WTC11 (cell line): ENCODE data around the gene TCEAL3. TPM values are rescaled to one million over a fixed set of nuclear protein-coding genes. Genes with fewer than 3 reads are reported as not detected.

Experiments used
- ATAC-seq: fragments of 200-7000 bp; cut with Tn5 transposase; 2 replicates; pipeline ENCODE4 v1.10.0; 2021; ENCODE audit warnings: mild to moderate bottlenecking, moderate library complexity
- Bru-seq: library from RNA; stranded (reverse); fragments of 400-500 nt; gene quantifications from one replicate; lab custom pipeline; 2021; lab: Mats Ljungman, UMichigan
- CTCF ChIA-PET: fragments of 300-600 bp; sonication (Branson Sonifier 250); formaldehyde crosslinking; loops from one replicate; lab custom pipeline; 2021; ENCODE audit warnings: antibody characterized with exemption; lab: Charles Lee
- POLR2A ChIA-PET: fragments of 350-600 bp; sonication (Branson Sonifier 250); formaldehyde crosslinking; loops from one replicate; lab custom pipeline; 2021; ENCODE audit warnings: antibody characterized with exemption; lab: Charles Lee
- DNase-seq: peaks from one replicate; pipeline ENCODE4 v3.0.0; 2021; ENCODE audit warnings: low spot score
- H3K27ac Mint-ChIP-seq: 2 replicates; pipeline ENCODE4 v1.8.0; 2021; ENCODE audit warnings: mixed read lengths
- H3K27me3 Mint-ChIP-seq: 2 replicates; pipeline ENCODE4 v1.8.0; 2021; ENCODE audit warnings: low read depth, mild to moderate bottlenecking, moderate library complexity, mixed read lengths
- H3K36me3 Mint-ChIP-seq: 2 replicates; pipeline ENCODE4 v1.8.0; 2021; ENCODE audit warnings: mixed read lengths
- H3K4me1 Mint-ChIP-seq: 2 replicates; pipeline ENCODE4 v1.8.0; 2022; ENCODE audit warnings: mixed read lengths
- H3K4me3 Mint-ChIP-seq: 2 replicates; pipeline ENCODE4 v1.8.0; 2021; ENCODE audit warnings: mild to moderate bottlenecking, moderate library complexity, mixed read lengths
- H3K9me3 Mint-ChIP-seq: 2 replicates; pipeline ENCODE4 v1.8.0; 2021; ENCODE audit warnings: mixed read lengths
- CBFB ChIP-seq: sonication (generic); formaldehyde crosslinking; IDR thresholded peaks from 2 replicates; pipeline ENCODE4 v1.8.1; 2022; ENCODE audit warnings: mild to moderate bottlenecking, low read depth, missing genetic modification reagents
- CREM ChIP-seq: sonication (generic); formaldehyde crosslinking; IDR thresholded peaks from 2 replicates; pipeline ENCODE4 v1.8.1; 2022; ENCODE audit warnings: mild to moderate bottlenecking, missing genetic modification reagents, moderate library complexity
- EMX1 ChIP-seq: fragments of 250-450 bp; sonication (Bioruptor Pico); IDR thresholded peaks from 2 replicates; pipeline ENCODE4 v1.8.0; 2021; ENCODE audit warnings: mild to moderate bottlenecking
- HMGA2 ChIP-seq: fragments of 250-450 bp; sonication (Bioruptor Pico); IDR thresholded peaks from 2 replicates; pipeline ENCODE4 v1.4.0; 2021; ENCODE audit warnings: mild to moderate bottlenecking, moderate library complexity
- NFE2L1 ChIP-seq: sonication (generic); formaldehyde crosslinking; IDR thresholded peaks from 2 replicates; pipeline ENCODE4 v1.8.1; 2023; ENCODE audit warnings: missing genetic modification reagents
- NR2C2 ChIP-seq: sonication (generic); formaldehyde crosslinking; IDR thresholded peaks from 2 replicates; pipeline ENCODE4 v1.8.0; 2022; ENCODE audit warnings: mild to moderate bottlenecking, missing genetic modification reagents
- SMAD4 ChIP-seq: sonication (generic); formaldehyde crosslinking; IDR thresholded peaks from 2 replicates; pipeline ENCODE4 v1.8.0; 2022; ENCODE audit warnings: mild to moderate bottlenecking, missing genetic modification reagents
- SP1 ChIP-seq: sonication (generic); formaldehyde crosslinking; conservative IDR thresholded peaks from 2 replicates; pipeline ENCODE4 v1.8.1; 2022; ENCODE audit warnings: missing genetic modification reagents
- TCF7 ChIP-seq: sonication (generic); formaldehyde crosslinking; IDR thresholded peaks from 2 replicates; pipeline ENCODE4 v1.8.0; 2022; ENCODE audit warnings: mild to moderate bottlenecking, low read depth, missing genetic modification reagents, moderate library complexity
- TEAD1 ChIP-seq: sonication (generic); formaldehyde crosslinking; IDR thresholded peaks from 2 replicates; pipeline ENCODE4 v1.8.0; 2022; ENCODE audit warnings: mild to moderate bottlenecking, missing genetic modification reagents
- TP53 ChIP-seq: sonication (generic); formaldehyde crosslinking; IDR thresholded peaks from 2 replicates; pipeline ENCODE4 v1.8.1; 2023; ENCODE audit warnings: mild to moderate bottlenecking, missing genetic modification reagents
- ZNF219 ChIP-seq: sonication (generic); formaldehyde crosslinking; IDR thresholded peaks from 2 replicates; pipeline ENCODE4 v1.8.0; 2023; ENCODE audit warnings: missing genetic modification reagents, mild to moderate bottlenecking, borderline replicate concordance
- long read RNA-seq, 3 experiments: library from RNA in 1 of 3; library from capped mRNA in 1 of 3; library from polyadenylated mRNA in 1 of 3; unstranded in 2 of 3; stranded (forward) in 1 of 3; transcript quantifications; one replicate each; pipeline ENCODE4 v2.0.0, GENCODE V29; 2021
- total RNA-seq: library from RNA; stranded (reverse); gene quantifications from 3 replicates; pipeline ENCODE4 v1.2.3, GENCODE V29; 2021
- TF ChIP-seq, protein P1 (sequence below): sonication (generic); formaldehyde crosslinking; IDR thresholded peaks from 2 replicates; pipeline ENCODE4 v1.8.0; 2022; ENCODE audit warnings: mild to moderate bottlenecking, missing genetic modification reagents
- TF ChIP-seq, protein P2 (sequence below): sonication (generic); formaldehyde crosslinking; IDR thresholded peaks from 2 replicates; pipeline ENCODE4 v1.8.1; 2023; ENCODE audit warnings: mild to moderate bottlenecking, missing genetic modification reagents, moderate library complexity
- TF ChIP-seq, protein P3 (sequence below): sonication (generic); formaldehyde crosslinking; conservative IDR thresholded peaks from 2 replicates; pipeline ENCODE4 v1.8.1; 2022; ENCODE audit warnings: mild to moderate bottlenecking, missing genetic modification reagents
- TF ChIP-seq, protein P4 (sequence below): sonication (generic); formaldehyde crosslinking; IDR thresholded peaks from 2 replicates; pipeline ENCODE4 v1.8.1; 2023; ENCODE audit warnings: mild to moderate bottlenecking, moderate library complexity, missing genetic modification reagents
- TF ChIP-seq, protein P5 (sequence below): sonication (generic); formaldehyde crosslinking; IDR thresholded peaks from 2 replicates; pipeline ENCODE4 v1.8.1; 2022; ENCODE audit warnings: low read depth, mild to moderate bottlenecking, moderate library complexity, missing genetic modification reagents, borderline replicate concordance
- TF ChIP-seq, protein P6 (sequence below): sonication (generic); formaldehyde crosslinking; IDR thresholded peaks from 2 replicates; pipeline ENCODE4 v1.8.0; 2023; ENCODE audit warnings: mild to moderate bottlenecking, missing genetic modification reagents

Gene TCEAL3, protein sequence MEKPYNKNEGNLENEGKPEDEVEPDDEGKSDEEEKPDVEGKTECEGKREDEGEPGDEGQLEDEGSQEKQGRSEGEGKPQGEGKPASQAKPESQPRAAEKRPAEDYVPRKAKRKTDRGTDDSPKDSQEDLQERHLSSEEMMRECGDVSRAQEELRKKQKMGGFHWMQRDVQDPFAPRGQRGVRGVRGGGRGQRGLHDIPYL
- 9.3 to 14.1 TPM (median 11.7 TPM) in 3 replicates for total RNA-seq
- percentile 73 among the genes with signal in this experiment for Bru-seq, nascent RNA
- long read RNA-seq, experiment 1, transcript TCEAL3-202 (3 exons, 1,113 nt) = major isoform, 21 of 27 reads
- long read RNA-seq, experiment 1, partial matches to known transcripts = 2 of 27 reads
- long read RNA-seq, experiment 1, other reads (novel, unspliced or antisense) = 0 of 27 reads
- long read RNA-seq, experiment 2, partial matches to known transcripts = 25 of 27 reads
- long read RNA-seq, experiment 2, other reads (novel, unspliced or antisense) = 2 of 27 reads
- long read RNA-seq, experiment 3, transcript TCEAL3-202 (3 exons, 1,113 nt) = major isoform, 34 of 50 reads
- long read RNA-seq, experiment 3, transcript TCEAL3-201 (3 exons, 1,124 nt) = minor isoform, 6 of 50 reads
- long read RNA-seq, experiment 3, partial matches to known transcripts = 4 of 50 reads
- long read RNA-seq, experiment 3, other reads (novel, unspliced or antisense) = 6 of 50 reads

DNA sequence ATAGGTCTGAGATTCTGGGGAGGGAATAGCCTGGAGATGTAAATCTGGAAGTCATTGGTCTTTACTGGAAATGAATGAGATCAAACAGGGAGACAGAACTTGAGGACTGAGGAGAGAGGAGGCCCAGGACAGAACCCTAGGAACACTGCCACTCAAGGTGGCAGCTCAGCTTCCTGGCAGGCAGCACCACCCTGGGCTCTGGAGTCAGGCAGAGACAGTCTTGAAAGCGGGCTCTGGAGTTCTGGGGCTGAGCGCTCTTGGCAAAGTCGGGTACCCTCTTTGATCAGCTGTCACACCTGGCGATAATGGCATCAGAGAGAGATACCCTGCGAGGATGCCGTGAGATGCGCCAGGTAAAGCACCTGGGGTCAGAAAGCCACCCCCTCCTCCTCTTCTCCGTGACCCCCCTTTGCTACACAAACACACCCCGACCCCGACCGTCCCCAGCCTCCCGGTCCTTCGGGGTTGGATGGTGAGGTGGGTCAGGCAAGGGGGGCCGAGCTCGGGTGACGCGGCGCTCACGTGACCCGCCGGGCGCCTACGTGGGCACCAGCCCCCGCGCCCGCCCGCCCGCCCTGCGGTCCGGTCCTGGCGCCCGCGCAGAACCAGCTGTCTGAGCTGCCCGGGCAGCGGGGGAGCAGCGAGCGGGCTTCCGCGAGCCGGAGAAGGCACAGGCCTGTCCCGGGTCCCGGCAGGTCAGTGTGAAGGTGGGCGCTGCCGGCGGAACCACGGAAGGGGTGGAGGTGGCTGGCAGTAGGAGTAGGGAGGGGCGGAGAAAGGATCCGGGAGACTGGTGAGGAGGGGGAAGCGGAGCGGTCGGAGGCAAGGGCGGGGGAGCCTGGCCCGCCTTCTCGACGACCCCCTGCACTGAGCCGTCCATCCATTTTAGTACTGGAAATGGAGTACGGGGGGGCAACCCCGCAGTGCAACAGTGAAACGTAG is at the start of gene TCEAL3:
Gene TCEAL3, plus strand, starts transcription at position 600 of the 942 bp plus-strand sequence. CDS start 1,102 bp downstream, outside the sequence.
- Mint-ChIP-seq H3K4me1 (peaks cover 14% of the 10 kb centered on the region), H3K36me3 (no peaks in the 10 kb centered on the region), H3K27ac (no peak within 1 kb of the TSS), H3K27me3 (peaks cover 19% of the 10 kb centered on the region), H3K4me3 (peak within 1 kb of the TSS; percentile 77), H3K9me3 (no peaks in the 10 kb centered on the region)
- TF ChIP-seq CREM (CRISPR knock-in tag) = no peak
- no peak for TF ChIP-seq CBFB (CRISPR knock-in tag)
- TF ChIP-seq, protein P1, sequence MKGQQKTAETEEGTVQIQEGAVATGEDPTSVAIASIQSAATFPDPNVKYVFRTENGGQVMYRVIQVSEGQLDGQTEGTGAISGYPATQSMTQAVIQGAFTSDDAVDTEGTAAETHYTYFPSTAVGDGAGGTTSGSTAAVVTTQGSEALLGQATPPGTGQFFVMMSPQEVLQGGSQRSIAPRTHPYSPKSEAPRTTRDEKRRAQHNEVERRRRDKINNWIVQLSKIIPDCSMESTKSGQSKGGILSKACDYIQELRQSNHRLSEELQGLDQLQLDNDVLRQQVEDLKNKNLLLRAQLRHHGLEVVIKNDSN (CRISPR knock-in tag) = peak; percentile 80
- TF ChIP-seq TCF7 = no peak
- no peak for TF ChIP-seq TP53 (CRISPR knock-in tag)
- TF ChIP-seq, protein P2, sequence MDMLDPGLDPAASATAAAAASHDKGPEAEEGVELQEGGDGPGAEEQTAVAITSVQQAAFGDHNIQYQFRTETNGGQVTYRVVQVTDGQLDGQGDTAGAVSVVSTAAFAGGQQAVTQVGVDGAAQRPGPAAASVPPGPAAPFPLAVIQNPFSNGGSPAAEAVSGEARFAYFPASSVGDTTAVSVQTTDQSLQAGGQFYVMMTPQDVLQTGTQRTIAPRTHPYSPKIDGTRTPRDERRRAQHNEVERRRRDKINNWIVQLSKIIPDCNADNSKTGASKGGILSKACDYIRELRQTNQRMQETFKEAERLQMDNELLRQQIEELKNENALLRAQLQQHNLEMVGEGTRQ (CRISPR knock-in tag) = peak; percentile 93
- TF ChIP-seq, protein P3, sequence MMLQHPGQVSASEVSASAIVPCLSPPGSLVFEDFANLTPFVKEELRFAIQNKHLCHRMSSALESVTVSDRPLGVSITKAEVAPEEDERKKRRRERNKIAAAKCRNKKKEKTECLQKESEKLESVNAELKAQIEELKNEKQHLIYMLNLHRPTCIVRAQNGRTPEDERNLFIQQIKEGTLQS (CRISPR knock-in tag) = no peak
- TF ChIP-seq, protein P4, sequence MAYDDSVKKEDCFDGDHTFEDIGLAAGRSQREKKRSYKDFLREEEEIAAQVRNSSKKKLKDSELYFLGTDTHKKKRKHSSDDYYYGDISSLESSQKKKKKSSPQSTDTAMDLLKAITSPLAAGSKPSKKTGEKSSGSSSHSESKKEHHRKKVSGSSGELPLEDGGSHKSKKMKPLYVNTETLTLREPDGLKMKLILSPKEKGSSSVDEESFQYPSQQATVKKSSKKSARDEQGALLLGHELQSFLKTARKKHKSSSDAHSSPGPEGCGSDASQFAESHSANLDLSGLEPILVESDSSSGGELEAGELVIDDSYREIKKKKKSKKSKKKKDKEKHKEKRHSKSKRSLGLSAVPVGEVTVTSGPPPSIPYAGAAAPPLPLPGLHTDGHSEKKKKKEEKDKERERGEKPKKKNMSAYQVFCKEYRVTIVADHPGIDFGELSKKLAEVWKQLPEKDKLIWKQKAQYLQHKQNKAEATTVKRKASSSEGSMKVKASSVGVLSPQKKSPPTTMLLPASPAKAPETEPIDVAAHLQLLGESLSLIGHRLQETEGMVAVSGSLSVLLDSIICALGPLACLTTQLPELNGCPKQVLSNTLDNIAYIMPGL (CRISPR knock-in tag) = 0 out of 2 replicates have a peak, but pooled peaks have one; percentile 29
- DNase-seq (peak; percentile 48), ATAC-seq (peak; percentile 85)
- ChIA-PET POLR2A (no interaction called here), CTCF (interaction anchor here (1.1 kb wide), 1 partner anchor 22 kb away, joined by 4 read pairs; no protein-coding TSS in a partner anchor)

DNA sequence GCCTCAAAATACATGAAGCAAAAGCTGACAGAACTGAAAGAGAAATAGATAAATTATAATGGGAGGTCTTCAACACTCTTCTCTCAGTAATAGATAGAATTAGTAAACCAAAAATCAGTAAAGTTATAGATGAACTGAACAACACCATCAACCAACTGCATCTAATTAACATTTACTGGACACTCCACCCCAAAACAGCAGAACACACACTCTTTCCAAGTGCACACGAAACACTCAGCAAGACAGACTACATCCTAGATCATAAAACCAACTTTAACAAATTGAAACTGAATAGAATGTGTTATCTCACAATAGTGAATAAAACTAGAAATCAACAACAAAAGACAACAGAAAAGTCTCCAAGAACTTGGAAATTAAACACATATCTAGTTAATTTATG is 47.5 kb upstream of the TCEAL3 start:
- Mint-ChIP-seq H3K4me3 (no peak overlapping the region), H3K9me3 (no peaks in the 10 kb centered on the region), H3K36me3 (no peaks in the 10 kb centered on the region), H3K4me1 (no peaks in the 10 kb centered on the region), H3K27me3 (peaks cover 12% of the 10 kb centered on the region), H3K27ac (no peak overlapping the region)
- DNase-seq = no peak
- no peak for ATAC-seq
- ChIA-PET CTCF (interaction anchor here (1.0 kb wide), 1 partner anchor 70 kb away, joined by 4 read pairs; no protein-coding TSS in a partner anchor), POLR2A (no interaction called here)
- TF ChIP-seq, protein P5, sequence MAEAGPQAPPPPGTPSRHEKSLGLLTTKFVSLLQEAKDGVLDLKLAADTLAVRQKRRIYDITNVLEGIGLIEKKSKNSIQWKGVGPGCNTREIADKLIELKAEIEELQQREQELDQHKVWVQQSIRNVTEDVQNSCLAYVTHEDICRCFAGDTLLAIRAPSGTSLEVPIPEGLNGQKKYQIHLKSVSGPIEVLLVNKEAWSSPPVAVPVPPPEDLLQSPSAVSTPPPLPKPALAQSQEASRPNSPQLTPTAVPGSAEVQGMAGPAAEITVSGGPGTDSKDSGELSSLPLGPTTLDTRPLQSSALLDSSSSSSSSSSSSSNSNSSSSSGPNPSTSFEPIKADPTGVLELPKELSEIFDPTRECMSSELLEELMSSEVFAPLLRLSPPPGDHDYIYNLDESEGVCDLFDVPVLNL (CRISPR knock-in tag) = no peak
- TF ChIP-seq NR2C2 (CRISPR knock-in tag) (no peak), HMGA2 (no peak), CREM (CRISPR knock-in tag) (no peak), NFE2L1 (CRISPR knock-in tag) (no peak), EMX1 (CRISPR knock-in tag) (no peak), ZNF219 (CRISPR knock-in tag) (no peak), TCF7 (no peak), TEAD1 (CRISPR knock-in tag) (no peak), SMAD4 (CRISPR knock-in tag) (no peak), SP1 (CRISPR knock-in tag) (no peak)
- TF ChIP-seq, protein P6, sequence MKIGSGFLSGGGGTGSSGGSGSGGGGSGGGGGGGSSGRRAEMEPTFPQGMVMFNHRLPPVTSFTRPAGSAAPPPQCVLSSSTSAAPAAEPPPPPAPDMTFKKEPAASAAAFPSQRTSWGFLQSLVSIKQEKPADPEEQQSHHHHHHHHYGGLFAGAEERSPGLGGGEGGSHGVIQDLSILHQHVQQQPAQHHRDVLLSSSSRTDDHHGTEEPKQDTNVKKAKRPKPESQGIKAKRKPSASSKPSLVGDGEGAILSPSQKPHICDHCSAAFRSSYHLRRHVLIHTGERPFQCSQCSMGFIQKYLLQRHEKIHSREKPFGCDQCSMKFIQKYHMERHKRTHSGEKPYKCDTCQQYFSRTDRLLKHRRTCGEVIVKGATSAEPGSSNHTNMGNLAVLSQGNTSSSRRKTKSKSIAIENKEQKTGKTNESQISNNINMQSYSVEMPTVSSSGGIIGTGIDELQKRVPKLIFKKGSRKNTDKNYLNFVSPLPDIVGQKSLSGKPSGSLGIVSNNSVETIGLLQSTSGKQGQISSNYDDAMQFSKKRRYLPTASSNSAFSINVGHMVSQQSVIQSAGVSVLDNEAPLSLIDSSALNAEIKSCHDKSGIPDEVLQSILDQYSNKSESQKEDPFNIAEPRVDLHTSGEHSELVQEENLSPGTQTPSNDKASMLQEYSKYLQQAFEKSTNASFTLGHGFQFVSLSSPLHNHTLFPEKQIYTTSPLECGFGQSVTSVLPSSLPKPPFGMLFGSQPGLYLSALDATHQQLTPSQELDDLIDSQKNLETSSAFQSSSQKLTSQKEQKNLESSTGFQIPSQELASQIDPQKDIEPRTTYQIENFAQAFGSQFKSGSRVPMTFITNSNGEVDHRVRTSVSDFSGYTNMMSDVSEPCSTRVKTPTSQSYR (CRISPR knock-in tag) = no peak
- TF ChIP-seq, protein P2 (CRISPR knock-in tag) = no peak
